NCI-H2081 (cell line): ENCODE results near the gene BRD3OS.

Experiments
- DNase-seq, 2 experiments: peaks; one replicate each; lab custom pipeline; 2025; lab: John Stamatoyannopoulos, UW

BRD3OS gene

DNA sequence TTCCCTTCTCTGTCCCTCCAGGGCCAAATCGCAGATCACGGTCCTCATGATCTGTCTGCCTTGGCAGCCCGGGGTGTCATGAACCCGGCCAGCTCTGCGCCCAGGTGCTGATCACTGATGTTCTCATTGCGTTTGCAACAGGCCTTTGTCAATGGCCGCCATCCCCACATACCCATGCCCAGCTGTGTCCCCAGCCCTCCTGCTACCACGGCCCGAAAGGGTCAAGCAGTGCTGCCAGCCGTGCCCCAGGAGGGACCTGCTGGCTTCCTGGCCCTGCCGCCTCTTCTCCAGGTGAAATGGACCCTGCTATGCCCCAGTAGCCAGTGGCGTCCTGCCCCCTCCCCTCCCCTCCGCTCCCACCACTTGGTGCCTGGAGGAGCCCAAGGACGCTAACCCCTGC, 20.4 kb upstream of the BRD3OS start:
- no peak for DNase-seq

DNA sequence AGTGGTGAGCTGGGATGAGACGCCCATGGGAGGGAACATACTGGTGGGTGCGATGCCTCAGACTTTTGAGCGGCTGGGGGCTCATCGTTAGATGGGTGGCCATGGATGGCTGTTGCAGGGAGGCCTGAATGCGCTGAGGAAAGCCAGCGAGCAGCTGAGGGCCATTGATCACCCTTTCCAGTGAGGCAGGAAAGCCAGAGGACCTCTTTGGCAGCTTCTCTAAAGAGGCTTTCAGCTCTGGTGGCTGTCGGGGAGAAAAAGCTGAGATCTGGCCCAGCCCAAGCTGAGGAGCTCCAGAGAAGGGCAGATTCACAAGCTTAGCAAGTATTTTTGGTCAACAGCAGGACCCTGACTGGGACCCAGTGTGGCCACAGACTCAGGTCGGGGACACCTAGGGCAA, 19.9 kb upstream of the BRD3OS start:
- DNase-seq, result no peak

DNA sequence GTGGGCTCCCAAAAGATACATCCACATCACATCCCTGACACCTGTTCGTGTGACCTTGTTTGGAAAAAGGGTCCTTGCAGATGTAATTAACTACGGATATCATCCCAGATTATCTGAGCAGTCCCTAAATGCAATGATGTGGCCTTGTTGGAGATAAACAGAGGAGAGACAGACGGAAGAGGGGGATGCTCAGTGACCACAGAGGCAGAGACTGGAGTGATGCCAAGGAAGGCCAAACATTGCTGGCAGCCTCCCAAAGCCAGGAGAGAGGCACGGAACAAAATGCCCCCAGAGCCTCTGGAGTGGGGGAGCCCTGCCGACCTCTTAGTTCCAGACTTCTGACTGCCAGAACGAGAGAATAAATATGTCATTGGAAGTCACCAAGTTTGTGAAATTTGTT, 18.1 kb upstream of the BRD3OS start:
- DNase-seq, result no peak

DNA sequence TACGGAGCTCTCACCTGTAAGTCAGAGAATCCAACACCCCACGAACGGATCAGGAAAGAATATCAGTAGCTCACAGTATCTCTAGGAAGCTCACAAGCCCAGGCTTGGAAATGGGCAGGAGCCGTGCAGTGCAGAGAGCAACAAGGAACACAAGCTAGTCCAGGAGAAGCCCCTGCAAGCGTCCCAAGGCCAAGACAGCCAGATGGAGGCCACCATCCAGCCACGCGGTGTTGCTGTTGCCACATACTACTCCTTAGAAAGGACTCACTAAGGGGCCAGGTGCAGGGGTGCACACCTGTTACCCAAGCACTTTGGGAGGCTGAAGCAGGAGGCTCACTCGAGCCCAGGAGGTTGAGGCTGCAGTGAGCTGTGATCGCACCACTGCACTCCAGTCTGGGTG, 17.7 kb upstream of the BRD3OS start:
- DNase-seq, result no peak

DNA sequence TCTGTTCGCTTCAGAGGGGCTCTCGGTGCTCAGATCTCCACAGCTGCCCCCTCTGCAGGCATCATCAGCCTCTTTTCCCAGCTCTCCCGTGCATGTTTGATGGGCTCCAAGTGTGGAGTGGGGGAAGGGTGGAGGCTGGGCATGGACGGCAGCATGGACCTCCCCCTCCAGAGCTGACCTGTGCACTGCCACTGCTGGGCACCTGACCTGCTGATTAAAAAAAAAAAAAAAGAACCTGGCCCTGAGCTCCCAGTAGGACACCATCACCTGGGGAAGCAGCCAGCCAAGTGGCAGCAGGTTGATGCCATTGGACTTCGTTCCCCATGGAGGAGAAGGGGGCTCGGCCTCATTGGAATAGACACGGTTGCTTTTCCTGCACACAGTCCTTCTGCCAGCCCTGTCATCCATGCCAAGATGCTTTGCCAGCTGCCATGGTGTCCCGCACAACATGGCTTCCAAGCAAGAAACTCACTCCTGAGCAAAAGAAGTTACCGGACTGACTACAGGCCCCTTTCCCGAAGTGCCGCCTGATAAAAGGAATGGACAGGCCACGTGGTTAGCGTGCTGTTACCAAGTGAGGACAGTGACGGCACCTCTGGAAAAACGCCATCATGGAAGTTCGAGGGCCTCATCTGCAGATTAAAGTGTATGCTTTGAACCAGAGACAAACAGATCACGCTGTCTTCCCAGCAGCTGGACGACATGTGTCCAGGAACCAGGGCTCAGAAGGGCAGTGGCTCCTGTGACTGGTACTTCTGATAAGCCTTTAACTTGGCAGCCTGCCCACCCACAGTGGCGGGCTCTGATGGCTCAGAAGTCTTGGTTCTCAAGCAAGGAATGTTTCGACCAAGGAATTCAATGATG, 14.7 kb upstream of the BRD3OS start:
- DNase-seq, result no peak

DNA sequence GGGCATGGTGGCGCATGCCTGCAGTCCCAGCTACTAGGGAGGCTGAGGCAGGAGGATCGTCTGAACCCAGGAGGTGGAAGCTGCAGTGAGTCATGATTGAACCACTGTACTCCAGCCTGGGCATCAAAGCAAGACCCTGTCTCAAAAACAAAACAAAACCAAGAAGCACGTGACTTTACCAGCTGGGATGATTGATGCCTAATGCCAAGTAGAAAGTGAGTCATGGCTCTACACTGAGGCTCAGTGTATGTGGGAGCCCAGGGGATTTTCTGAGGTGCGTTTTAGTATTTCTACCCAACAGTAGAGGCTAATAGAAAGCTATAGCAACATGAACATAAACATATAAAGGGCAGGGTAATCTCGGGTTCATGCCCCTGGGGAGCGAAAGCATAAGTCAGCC, 13.9 kb upstream of the BRD3OS start:
- no peak for DNase-seq

DNA sequence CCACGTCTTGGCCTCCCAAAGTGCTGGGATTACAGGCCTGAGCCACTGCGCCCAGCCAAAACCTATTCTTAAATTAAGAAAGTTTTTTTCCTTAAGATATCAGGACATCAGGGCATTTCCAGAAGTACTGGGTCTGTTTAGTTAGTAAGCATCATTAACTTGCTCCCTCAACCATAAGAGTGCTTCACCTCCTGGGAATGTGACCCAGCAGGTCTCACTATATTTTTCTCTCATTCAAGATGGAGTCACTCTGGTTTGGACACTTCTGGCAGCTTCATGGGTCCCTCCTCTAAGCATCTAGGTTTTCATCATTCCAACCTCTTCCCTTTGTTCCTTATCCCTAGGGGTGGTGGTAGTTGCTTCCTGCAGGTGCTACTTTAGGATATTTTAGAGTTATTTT, 10.3 kb upstream of the BRD3OS start:
- no peak for DNase-seq

DNA sequence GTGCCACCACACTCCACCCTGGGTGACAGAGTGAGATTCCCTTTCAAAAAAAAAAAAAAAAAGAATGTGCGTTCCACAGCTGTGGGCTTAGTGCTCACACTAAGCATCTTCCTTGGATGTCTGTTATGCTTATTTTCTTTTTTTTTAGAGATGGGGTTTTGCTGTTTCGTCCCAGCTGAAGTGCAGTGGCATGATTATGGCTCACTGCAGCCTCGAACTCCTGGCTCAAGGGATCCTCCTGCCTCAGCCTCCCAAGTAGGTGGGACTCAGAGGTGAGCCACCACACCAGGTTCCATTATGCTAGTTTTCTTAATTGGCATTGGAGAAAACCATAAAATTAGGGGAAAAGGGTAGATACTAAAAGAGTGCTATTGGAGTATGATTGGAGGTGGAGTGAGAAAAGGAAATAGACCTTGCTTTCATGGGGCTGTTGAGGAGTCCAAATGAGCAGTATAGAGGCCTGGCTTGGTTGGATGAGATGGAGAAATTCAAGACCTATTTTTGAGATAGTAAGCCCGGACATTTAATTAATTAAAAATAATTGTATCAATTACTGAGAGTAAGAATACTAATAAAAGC, 978 bp upstream of the BRD3OS start:
- DNase-seq, result no peak

DNA sequence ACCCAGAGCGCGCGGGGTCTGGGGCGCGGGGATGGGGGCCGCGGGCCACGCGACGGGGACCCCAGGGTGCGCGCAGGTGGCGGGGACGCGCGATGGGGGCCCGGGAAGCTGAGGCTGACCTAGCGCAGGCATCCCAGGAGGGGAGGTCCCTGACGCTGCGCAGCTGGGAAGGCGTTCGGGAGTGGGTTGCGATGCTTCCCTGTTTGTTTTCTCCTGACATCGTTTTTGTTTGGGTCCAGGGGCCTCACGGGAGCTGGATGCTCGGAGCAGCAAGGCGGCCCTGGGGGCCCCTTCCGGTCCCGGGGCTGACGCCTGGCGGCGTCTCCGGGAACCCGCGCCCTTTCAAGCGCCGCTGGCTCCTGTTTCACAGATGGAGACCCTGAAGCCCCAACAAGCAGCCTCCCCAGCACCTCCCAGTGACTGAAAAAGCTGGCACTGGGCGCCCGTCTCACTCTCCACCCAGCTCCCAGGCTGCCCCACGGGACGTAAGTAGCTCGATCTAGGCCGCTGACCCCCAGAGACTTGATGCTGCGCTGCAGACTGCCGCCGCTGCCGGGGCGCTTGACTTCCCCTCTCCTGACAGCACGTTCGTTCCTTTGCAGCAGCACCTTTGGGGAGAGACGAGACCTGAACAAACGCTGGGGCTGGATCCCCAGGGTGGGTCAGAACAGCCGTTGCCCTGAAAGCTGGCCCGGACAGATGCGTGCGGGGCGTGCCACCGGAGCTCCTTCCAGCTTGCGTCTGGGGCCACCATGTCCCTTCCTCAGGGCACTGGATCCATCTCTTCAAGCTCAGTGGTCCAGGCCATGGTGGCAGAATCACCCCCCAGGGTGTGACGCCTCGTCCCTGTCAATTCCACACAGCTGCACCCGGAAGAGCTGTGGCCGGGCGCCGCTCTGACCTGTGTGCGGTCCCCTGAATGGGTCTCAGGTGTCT, 593 bp downstream of the BRD3OS start:
- DNase-seq, result peak in 1 of 2 experiments; percentile 54

DNA sequence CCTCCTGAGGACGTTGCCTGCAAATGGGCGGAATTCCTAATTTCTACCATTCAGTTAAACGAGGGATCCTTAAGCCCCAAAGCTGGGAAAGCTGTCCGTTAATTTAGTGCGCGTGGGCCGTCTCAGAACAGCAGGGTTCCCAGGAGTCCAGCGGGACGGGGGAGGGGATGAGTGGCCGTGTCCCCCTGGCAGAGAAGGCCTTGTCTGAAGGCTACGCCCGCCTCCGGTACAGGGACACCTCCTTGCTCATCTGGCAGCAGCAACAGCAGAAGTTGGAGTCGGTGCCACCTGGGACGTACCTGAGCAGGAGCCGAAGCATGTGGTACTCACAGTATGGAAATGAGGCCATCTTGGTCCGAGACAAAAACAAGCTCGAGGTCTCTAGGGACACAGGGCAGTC, 1.3 kb downstream of the BRD3OS start:
- no peak for DNase-seq

DNA sequence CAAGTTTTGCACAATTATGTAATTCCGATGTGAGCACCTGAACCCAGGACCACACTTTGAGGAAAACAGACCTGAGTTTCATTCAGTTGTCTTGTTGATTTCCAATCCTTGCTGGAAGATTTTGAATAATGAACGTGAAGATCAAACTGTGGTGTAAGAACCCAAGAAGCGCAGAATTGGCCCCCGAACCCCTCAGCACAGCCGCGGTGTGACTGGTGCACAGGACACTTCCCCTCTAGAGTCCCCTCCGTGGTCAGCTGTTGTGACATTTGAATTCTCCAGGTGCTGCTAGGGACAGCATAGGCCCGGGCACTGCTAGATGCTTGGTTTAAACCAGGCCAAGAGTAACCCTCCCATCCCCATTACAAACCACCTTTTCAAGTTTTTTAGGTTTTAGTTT, 1.7 kb downstream of the BRD3OS start:
- no peak for DNase-seq

DNA sequence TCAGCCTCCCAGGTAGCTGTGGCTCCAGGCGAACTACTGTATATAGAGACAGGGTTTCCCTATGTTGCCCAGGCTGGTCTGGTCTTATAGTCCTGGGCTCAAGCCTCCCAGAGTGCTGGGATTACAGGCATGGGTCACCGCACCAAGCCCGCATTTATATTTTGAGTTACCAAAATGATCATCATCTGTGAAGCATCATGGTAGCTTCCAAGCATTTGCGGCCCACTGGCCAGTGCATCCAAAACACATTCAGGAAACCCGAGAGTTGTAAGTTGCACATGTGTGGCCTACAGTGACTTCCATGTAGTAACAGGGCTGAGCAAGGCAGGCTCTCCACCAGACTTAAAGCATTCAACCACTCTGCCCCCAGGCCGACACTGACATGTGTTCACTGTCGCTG, 2.3 kb downstream of the BRD3OS start:
- DNase-seq, result no peak

DNA sequence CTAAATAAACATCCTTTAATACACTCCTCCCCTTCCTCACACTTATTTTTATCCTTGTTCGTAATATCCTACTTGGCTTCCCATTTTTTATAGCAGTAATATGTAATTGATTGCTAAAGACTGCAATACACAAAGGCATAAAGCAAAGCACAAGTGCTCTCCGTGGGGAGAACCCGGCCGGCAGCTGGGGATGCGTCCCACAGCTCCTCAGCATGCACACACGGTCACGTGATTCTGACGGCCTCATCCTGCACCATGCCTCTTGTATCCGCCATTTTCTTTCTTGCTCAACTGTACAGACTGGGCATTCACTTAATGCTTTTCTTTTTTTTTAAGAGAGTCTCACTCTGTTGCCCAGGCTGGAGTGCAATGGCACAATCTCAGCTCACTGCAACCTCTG, 2.8 kb downstream of the BRD3OS start:
- no peak for DNase-seq

DNA sequence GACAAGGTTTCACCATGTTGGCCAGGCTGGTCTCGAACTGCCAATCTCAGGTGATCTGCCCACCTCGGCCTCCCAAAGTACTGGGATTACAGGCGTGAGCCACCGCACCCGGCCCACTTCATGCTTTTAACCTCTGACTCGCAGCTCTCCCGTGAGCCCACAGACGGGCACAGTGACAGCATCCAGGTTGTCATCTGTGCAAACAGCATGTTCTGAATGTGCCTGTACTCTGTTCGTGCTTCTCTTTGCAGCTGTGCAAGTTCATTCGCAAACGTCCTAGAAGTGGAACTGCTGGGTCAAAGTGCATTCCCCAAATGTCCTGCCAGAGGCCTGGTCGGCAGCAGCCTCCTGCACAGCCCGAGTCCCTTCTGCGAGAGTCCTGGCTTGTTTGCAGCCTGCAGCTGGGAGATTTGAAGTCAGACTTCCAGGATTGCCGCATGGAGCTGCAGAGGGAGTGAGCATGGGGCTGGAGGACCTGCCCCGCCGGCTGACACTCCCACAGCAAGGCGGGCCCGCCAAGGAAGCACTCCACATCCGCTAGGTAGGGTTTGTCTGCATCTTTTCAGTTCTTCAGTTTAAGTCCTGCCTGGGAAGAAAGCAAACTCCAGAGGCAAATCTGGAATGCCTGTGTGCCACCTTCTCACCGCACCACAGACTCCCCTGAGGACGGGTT, 3.4 kb downstream of the BRD3OS start:
- DNase-seq, result no peak

DNA sequence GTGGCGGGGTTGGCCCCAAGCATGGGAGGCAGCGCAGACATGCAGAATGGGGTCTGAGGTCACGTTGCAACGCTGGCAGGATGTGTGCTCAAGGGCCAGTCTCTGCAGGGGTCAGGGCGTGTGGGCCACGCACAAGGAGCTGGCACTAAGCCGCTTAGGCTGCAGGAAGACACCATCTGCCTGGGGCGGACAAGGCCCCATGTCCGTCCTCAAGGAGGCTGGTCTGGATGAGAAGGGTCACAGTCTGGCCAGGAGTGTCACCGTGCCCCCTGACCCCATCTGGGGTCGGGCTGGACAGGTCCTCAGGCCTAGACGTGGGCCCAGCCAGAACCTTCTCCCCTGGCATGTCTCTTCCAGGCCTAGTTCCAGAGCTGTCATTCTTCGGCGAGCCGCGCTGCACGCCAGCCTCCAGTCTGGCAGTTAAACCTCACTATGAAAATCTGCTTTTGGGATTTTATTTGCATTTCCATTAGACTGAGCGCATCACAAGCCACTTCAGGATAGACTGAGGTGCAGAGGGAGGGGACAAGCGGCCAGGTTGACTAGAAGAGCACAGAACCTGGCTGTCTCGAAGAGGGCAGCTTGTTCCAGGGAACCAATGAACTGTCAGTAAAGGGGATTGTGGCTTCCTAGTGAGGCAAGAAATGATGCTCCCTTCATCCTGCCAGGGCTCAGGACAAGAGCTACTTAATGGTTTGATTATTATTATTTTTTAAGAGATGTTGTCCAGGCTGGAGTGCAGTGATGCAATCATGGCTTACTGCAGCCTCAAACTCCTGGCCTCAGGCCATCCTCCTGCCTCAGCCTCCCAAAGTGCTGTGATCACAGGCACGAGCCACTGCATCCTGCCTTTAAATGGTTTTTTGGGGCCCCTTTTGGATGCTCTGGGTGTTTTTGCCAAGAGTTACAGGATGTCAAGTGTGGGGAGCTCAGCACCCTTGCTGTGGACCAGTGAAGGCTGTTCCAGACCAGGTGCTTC, 4.3 kb downstream of the BRD3OS start:
- no peak for DNase-seq

DNA sequence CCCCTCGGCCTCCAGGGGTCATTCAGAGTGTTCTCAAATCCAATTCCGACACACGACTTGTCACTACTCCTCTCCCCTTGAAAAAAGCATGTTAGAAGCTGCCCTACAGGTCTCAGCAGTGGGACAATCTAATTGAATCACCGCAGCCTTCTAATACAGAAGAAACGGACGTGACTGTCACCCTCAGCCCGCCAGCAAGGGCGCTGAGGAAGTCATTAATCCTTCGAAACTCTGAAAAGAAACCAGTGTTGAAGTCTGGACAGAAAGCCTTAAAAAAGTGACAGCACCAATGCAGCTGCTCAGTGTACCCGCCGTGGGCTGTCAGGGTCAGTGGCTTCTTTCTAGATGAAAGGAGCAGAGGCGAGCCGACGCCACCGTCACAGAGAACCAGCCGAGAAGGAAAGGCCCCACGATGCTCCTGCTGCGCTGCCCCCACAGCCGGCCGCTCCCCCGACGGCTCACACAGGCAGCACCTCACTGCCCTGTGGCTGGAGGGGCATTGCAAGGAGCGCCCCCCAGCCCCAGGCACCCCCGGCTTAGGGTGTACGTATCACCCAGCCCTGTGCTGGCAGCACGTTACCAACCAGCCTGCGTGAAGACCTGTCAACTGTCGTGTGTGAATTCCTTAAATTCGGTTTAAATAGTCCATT, 5.7 kb downstream of the BRD3OS start:
- DNase-seq, result no peak

DNA sequence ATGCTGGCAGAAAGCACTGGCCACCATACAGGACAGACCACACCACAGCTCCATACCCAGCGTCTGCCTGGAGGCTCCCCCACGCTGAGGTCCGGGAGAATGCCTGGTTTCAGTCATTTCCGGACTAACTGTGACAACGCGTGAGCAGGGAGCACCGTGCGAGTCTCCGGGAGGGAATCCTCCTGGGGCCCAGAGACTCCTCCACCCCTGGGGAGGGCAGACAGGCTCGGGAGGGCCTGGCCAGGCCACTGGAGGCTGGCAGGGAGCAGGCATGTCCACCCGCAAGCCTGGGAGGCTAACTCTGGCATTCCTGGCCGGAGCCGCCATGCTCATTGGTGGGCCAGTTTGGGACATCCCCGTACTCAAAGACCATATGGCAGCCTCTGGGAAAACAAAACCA, 6.5 kb downstream of the BRD3OS start:
- no peak for DNase-seq

DNA sequence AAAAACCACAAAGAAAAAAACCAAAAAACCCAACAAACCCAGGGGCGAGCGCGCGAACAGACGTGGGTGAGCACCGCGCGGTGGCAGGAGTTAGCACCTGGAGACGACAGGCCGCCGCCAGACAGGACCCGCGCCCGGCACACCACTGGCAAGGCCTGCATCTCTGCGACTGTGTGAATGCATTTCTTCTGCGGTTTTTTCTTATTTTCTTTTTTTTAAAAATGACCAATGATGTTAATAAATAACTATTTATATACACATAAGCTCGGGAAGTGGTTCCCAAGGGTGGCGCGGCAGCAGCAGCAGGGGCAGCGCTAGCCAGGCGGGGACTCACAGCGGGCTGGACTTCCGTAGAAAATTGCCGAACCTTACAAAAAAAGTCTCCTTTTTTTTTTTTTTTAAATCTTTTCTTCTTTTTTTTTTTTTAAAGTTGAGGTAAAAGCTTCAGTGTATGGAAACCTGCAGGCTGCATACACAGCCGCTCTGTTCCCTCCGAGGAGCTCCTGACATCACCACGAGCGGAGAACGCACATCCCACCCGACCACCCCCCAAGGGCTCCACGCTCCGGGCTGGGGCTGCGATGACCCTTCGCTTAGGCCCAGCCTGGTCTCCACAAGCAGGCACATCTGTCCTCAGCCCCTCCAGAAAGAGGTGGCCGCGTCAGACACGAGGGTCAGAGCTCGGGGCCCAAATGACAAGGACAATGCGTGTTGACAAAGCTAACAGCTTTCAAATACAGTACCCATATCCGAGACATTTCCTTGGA, 7.4 kb downstream of the BRD3OS start:
- no peak for DNase-seq

DNA sequence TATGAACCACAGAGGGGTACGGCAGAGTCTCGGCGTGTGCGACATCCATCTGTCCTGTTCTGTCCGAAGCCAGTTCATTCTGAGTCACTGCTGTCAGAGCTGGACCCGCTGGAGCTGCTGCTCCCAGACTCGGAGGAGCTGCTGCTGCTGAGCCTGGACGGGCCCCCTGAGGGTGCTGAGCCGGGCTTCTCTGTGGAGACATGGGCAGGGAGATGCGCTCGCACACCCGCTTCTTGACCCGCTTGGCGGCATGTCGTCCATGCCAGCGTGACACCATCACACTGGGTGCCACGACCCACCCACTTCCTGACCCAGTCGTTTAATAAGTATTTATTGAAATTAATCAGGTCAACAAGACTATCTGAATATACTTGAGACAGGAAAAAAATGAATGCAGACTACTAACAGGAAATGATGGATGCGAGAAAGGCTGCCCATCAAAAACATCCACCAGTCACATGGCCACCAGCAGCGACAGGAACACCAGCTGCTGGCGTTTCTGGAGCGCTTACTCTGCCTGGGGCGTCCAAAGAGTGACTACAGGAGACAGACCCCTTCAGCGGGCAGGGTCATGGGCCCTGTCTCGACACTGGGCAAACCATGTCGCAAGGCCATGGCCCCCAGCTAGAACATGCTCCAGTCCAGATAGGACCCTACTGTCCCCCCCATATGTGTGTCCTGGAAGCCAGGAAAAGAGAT, 8.4 kb downstream of the BRD3OS start:
- DNase-seq, result no peak
